SK-N-SH (cell line): ENCODE data around the gene TFF1. TPM values are rescaled to one million over a fixed set of nuclear protein-coding genes. Genes with fewer than 3 reads are reported as not detected.

Source experiments
- CTCF ChIA-PET: fragments of 300-600, 350-600 bp; formaldehyde crosslinking; extraction: SDS; loops from one replicate; lab custom pipeline; 2021; lab: Yijun Ruan, JAX
- POLR2A ChIA-PET: fragments of 350-600 bp; sonication (Branson Sonifier 250); formaldehyde crosslinking; extraction: SDS; loops from one replicate; lab custom pipeline; 2020; ENCODE audit warnings: antibody characterized with exemption, inconsistent platforms; lab: Yijun Ruan, JAX
- DNase-seq: peaks from one replicate; pipeline ENCODE4 v3.0.0; 2012
- H2AFZ ChIP-seq: fragments of 200-600 bp; sonication (generic); 2 replicates; pipeline ENCODE4 v1.8.1; 2016; ENCODE audit warnings: antibody characterized with exemption, mild to moderate bottlenecking, low read depth
- H3F3A ChIP-seq: fragments of 200-600 bp; sonication (generic); replicated peaks from 2 replicates; pipeline ENCODE3; 2016; ENCODE audit warnings: antibody characterized with exemption, mild to moderate bottlenecking; ENCODE audit not compliant: insufficient read depth
- H3K27ac ChIP-seq, 2 experiments: fragments of 200-500 bp in 1 of 2; fragments of 200-600 bp in 1 of 2; sonication (Bioruptor generic) in 1 of 2; sonication (generic), shearing (Covaris generic) in 1 of 2; 2 replicates each; pipeline versions ENCODE4 v1.5.1 to v1.6.1; 2014 to 2016; ENCODE audit warnings: low read depth in 2 of 2, inconsistent platforms in 1 of 2, low read length in 1 of 2, mild to moderate bottlenecking in 1 of 2, mixed read lengths in 1 of 2
- H3K27me3 ChIP-seq: fragments of 200-600 bp; sonication (generic), shearing (Covaris generic); 2 replicates; pipeline ENCODE4 v1.6.1; 2016; ENCODE audit warnings: mixed run types; ENCODE audit not compliant: insufficient read depth
- H3K36me3 ChIP-seq, 2 experiments: fragments of 200-500 bp in 1 of 2; fragments of 200-600 bp in 1 of 2; sonication (Bioruptor generic) in 1 of 2; sonication (generic) in 1 of 2; replicated peaks in 1 of 2; 2 replicates each; pipeline versions ENCODE3 to v1.5.1; 2014 to 2016; ENCODE audit warnings: low read length in 1 of 2, mild to moderate bottlenecking in 1 of 2; ENCODE audit not compliant: insufficient read depth in 2 of 2, control insufficient read depth in 1 of 2
- H3K4me1 ChIP-seq, 2 experiments: fragments of 200-500 bp in 1 of 2; fragments of 200-600 bp in 1 of 2; sonication (Bioruptor generic) in 1 of 2; sonication (generic), shearing (Covaris generic) in 1 of 2; 2 replicates each; pipeline versions ENCODE4 v1.5.1 to v1.6.1; 2014 to 2016; ENCODE audit warnings: low read depth in 1 of 2, low read length in 1 of 2, mixed run types in 1 of 2; ENCODE audit not compliant: insufficient read depth in 2 of 2, control insufficient read depth in 1 of 2
- H3K4me2 ChIP-seq: fragments of 200-600 bp; sonication (generic), shearing (Covaris generic); 2 replicates; pipeline ENCODE4 v1.6.1; 2017; ENCODE audit warnings: mixed run types
- H3K4me3 ChIP-seq, 2 experiments: fragments of 200-500 bp in 1 of 2; fragments of 200-600 bp in 1 of 2; sonication (Bioruptor generic) in 1 of 2; sonication (generic), shearing (Covaris generic) in 1 of 2; 2 replicates each; pipeline versions ENCODE4 v1.5.1 to v1.8.1; 2014 to 2016; ENCODE audit warnings: low read depth in 2 of 2, inconsistent platforms in 1 of 2, low read length in 1 of 2, mild to moderate bottlenecking in 1 of 2, mixed read lengths in 1 of 2, moderate library complexity in 1 of 2
- H3K79me2 ChIP-seq: fragments of 200-600 bp; sonication (generic); 2 replicates; pipeline ENCODE4 v1.8.1; 2017; ENCODE audit warnings: mild to moderate bottlenecking; ENCODE audit not compliant: insufficient read depth
- H3K9ac ChIP-seq: fragments of 200-600 bp; sonication (generic); 2 replicates; pipeline ENCODE4 v1.6.1; 2017; ENCODE audit warnings: mixed run types
- H3K9me2 ChIP-seq: fragments of 200-600 bp; sonication (generic); 2 replicates; pipeline ENCODE4 v1.6.1; 2017; ENCODE audit warnings: mixed run types
- H3K9me3 ChIP-seq: fragments of 200-600 bp; sonication (generic); 2 replicates; pipeline ENCODE4 v1.6.1; 2017; ENCODE audit warnings: mixed run types, mild to moderate bottlenecking, moderate library complexity
- H4K20me1 ChIP-seq: fragments of 200-600 bp; sonication (generic); 2 replicates; pipeline ENCODE4 v1.6.1; 2017; ENCODE audit warnings: mild to moderate bottlenecking, mixed run types; ENCODE audit not compliant: insufficient read depth
- ELF1 ChIP-seq: IDR thresholded peaks from 2 replicates; pipeline ENCODE4 v1.4.0; 2012
- JUND ChIP-seq: IDR thresholded peaks from 2 replicates; pipeline ENCODE4 v1.4.0; 2012
- MEF2A ChIP-seq: IDR thresholded peaks from 2 replicates; pipeline ENCODE4 v1.4.0; 2012; ENCODE audit warnings: low read depth, borderline replicate concordance
- PBX3 ChIP-seq: IDR thresholded peaks from 2 replicates; pipeline ENCODE4; 2012
- POLR2AphosphoS5 ChIP-seq: IDR thresholded peaks from 2 replicates; pipeline ENCODE4 v1.6.1; 2012; ENCODE audit warnings: low read depth, low read length
- RCOR1 ChIP-seq: fragments of 150-350 bp; IDR thresholded peaks from 2 replicates; pipeline ENCODE4 v1.6.1; 2017; ENCODE audit warnings: antibody characterized with exemption, low read length
- REST ChIP-seq: IDR thresholded peaks from 2 replicates; pipeline ENCODE4 v1.6.1; 2012; ENCODE audit warnings: mild to moderate bottlenecking, low read depth, low read length, moderate library complexity
- USF1 ChIP-seq: IDR thresholded peaks from 2 replicates; pipeline ENCODE4 v1.4.0; 2012; ENCODE audit warnings: low read depth, borderline replicate concordance
- YY1 ChIP-seq: IDR thresholded peaks from 2 replicates; pipeline ENCODE4 v1.4.0; 2012; ENCODE audit warnings: low read depth, mild to moderate bottlenecking
- WGBS: methylation state at CpG from one replicate; pipeline ENCODE4 v1.1.6; 2017; ENCODE audit warnings: low lambda C conversion rate; 5-methylcytosine and 5-hydroxymethylcytosine counted together
- polyA plus RNA-seq, 3 experiments: library from polyadenylated mRNA; depleted of rRNA; stranded (reverse); fragments of >200 nt; gene quantifications; 2 replicates each; pipeline ENCODE4 v1.2.3, GENCODE V29; 2012

Gene TFF1
- polyA plus RNA-seq, 1 of the 3 experiments (the other 2 are of a cell fraction) = not detected

- Histone ChIP-seq H3K27me3 (no peaks in the 10 kb centered on the region), H3K9ac (no peak overlapping the region), H3K4me1 (no peaks in the 10 kb centered on the region), H3K4me3 (no peak overlapping the region), H3K27ac (no peak overlapping the region), H3K36me3 (no peaks in the 10 kb centered on the region), H2AFZ (no peak overlapping the region), H3K79me2 (no peaks in the 10 kb centered on the region), H3K9me2 (no peaks in the 10 kb centered on the region), H3K4me2 (no peak overlapping the region), H3F3A (no peaks in the 10 kb centered on the region), H4K20me1 (no peaks in the 10 kb centered on the region), H3K9me3 (no peaks in the 10 kb centered on the region)
- 26% methylated on average over 2 of the region's 2 CpGs for WGBS
- no peak for DNase-seq
- POLR2A ChIA-PET = no interaction called here
- CTCF ChIA-PET = no interaction called here
- no peak for TF ChIP-seq PBX3
- no peak for TF ChIP-seq POLR2AphosphoS5
- no peak for TF ChIP-seq JUND
- no peak for TF ChIP-seq RCOR1
- no peak for TF ChIP-seq YY1
- no peak for TF ChIP-seq MEF2A
- TF ChIP-seq USF1 = no peak
- no peak for TF ChIP-seq REST
Measured at GRCh38 chr21:42348762-42349161, 17.6 kb downstream of the TFF1 start.

GRCh38 chr21:42347601-42348327 is 18.6 kb downstream of the TFF1 start:
- no peak overlapping the region for H3K4me2 ChIP-seq
- no peak for DNase-seq
- POLR2A ChIA-PET = no interaction called here
- no peak for TF ChIP-seq ELF1
- H3K27me3 ChIP-seq = no peaks in the 10 kb centered on the region
- no peaks in the 10 kb centered on the region for H3K4me1 ChIP-seq
- H3K9me3 ChIP-seq = no peaks in the 10 kb centered on the region
- no peak overlapping the region for H3K4me3 ChIP-seq
- no peaks in the 10 kb centered on the region for H4K20me1 ChIP-seq
- no peak overlapping the region for H3K27ac ChIP-seq
- no peaks in the 10 kb centered on the region for H3K79me2 ChIP-seq
- whole genome bisulfite sequencing = 42% methylated on average over 13 of the region's 30 CpGs
- no peaks in the 10 kb centered on the region for H3K9me2 ChIP-seq
- no peak overlapping the region for H2AFZ ChIP-seq
- CTCF ChIA-PET = no interaction called here
- no peak overlapping the region for H3K9ac ChIP-seq
- no peaks in the 10 kb centered on the region for H3K36me3 ChIP-seq
- H3F3A ChIP-seq = no peaks in the 10 kb centered on the region
